Measurements from ENCODE around the gene OAT. TPM values are rescaled to one million over a fixed set of nuclear protein-coding genes. Genes with fewer than 3 reads are reported as not detected.

Gene OAT
- total and polyA plus RNA-seq, 5 donors from 2014 or later, result 37.6 to 76.4 (median 56.7) TPM

DNA sequence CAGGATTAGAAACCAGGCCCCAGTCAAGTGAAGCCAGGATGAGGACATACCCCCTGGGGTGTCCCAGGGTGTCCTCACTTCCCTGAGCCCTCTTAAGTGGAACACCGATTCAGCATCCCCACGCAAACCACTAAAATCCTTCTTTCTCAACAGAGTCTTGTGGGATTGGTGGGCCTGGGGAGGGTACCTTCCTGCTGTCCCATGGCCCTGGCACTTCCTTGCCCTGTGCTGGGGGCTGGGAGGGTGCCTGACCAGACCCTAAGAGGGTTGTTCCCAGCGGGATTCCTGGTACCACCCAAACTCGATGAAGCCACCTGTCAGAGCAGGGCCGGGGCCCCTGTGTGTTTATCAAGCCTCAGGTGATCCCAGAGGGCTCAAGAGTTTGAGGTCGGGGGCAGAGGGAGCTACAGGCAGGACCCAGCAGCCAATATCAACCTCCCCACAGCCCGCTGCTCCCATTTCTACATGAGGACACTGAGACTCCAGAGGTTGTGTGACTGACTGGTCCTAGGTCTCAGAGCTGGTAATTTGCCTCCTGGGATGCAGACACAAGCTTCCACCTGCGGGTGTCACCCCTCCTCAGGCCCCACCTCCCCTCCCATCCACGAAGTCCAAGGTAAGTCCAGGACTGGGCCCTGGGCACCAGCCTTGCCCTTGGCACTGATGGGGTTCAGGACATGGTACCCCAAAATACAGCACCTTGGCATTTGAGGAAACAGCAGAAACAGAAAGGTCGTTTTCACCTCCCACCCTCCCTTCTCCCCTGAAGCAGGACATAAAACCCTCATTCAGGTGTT, 31.4 kb downstream of the OAT start:
- peaks cover 0 to 3% (median 0%) of the 10 kb centered on the region in 7 donors for H3K9me3 Mint-ChIP-seq
- peaks cover 0 to 3% (median 0%) of the 10 kb centered on the region in 4 donors for H3K4me1 Mint-ChIP-seq
- H3K4me1 ChIP-seq (ENCODE audit: control insufficient read depth, insufficient read depth, low read length, poor library complexity, severe bottlenecking), result peaks cover 12% of the 10 kb centered on the region
- H3K9me3 ChIP-seq (ENCODE audit: control insufficient read depth in 2 of 2, low read length in 2 of 2), result no peaks in the 10 kb centered on the region
- peak overlapping the region in 2 of 4 donors; percentile 64 to 74 for H3K4me3 Mint-ChIP-seq
- DNase-seq (no peak), ATAC-seq (ENCODE audit: low read depth in 2 of 2) (no peak)
- no peaks in the 10 kb centered on the region for H3K36me3 Mint-ChIP-seq
- no peaks in the 10 kb centered on the region for H3K36me3 ChIP-seq (ENCODE audit: control insufficient read depth, insufficient read depth, low read length)
- H3K27me3 Mint-ChIP-seq, result peaks cover 17% of the 10 kb centered on the region
- H3K27ac Mint-ChIP-seq, result no peak overlapping the region
- no peak overlapping the region for H3K27ac ChIP-seq (ENCODE audit: insufficient read depth, low read length, poor library complexity, severe bottlenecking)
- no peak overlapping the region for H3K4me3 ChIP-seq (ENCODE audit: low read depth, low read length)
- H3K27me3 ChIP-seq (ENCODE audit: control insufficient read depth, insufficient read depth, low read length), result no peaks in the 10 kb centered on the region

DNA sequence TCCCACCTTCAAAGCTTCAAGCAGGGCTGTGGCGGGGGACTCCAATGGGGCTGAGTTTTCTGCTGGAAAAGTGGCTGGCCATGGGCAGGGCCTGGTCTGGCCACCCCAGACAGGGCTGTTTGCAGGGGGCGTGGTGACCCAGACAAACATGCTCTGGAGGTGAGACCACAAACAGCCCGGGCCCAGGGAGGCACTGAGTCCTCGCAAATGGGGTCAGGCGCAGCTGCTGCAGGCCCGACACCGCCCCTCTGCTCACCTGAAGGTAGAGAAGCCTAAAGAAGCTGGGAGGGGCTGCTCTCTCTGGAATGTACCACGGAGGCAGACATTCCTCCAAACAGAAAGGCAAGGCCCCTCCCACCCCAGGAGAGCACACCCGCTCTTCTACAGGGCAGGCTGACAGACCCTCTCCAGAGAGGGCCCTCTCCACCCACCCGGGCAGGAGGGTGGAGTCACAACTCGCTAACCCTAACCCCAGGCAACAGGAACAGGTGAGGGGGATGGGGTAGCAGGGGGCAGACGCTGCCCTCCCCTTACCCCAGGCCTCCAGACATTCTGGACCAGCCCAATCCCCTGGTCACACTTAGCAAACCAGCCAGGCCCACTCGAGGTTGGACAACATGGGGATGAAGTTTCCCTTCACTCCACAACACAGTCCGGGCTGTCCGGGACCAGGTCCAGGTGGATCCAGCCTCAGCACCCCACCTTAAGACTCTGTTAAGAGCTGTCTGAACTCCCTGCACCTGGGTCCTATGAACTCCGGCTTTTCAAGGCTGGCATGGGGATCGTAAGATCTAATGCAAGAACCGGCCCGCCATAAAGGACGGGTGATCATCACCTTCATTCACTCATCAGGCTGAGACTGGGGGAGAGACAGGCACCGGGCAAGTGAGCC, 32.3 kb downstream of the OAT start:
- ATAC-seq (ENCODE audit: low read depth in 2 of 2) (no peak), DNase-seq (no peak)
- Histone ChIP-seq H3K36me3 (ENCODE audit: control insufficient read depth, insufficient read depth, low read length) (no peaks in the 10 kb centered on the region), H3K27me3 (ENCODE audit: control insufficient read depth, insufficient read depth, low read length) (peaks cover 3% of the 10 kb centered on the region), H3K9me3 (ENCODE audit: control insufficient read depth in 2 of 2, low read length in 2 of 2) (no peaks in the 10 kb centered on the region), H3K27ac (ENCODE audit: insufficient read depth, low read length, poor library complexity, severe bottlenecking) (no peak overlapping the region), H3K4me3 (ENCODE audit: low read depth, low read length) (no peak overlapping the region), H3K4me1 (ENCODE audit: control insufficient read depth, insufficient read depth, low read length, poor library complexity, severe bottlenecking) (peaks cover 12% of the 10 kb centered on the region)
- Mint-ChIP-seq H3K27me3 (peaks cover 21% of the 10 kb centered on the region), H3K4me3 (no peak overlapping the region), H3K27ac (no peak overlapping the region), H3K9me3 (peaks cover 0 to 3% (median 0%) of the 10 kb centered on the region in 7 donors), H3K36me3 (no peaks in the 10 kb centered on the region), H3K4me1 (peaks cover 0 to 3% (median 0%) of the 10 kb centered on the region in 4 donors)

DNA sequence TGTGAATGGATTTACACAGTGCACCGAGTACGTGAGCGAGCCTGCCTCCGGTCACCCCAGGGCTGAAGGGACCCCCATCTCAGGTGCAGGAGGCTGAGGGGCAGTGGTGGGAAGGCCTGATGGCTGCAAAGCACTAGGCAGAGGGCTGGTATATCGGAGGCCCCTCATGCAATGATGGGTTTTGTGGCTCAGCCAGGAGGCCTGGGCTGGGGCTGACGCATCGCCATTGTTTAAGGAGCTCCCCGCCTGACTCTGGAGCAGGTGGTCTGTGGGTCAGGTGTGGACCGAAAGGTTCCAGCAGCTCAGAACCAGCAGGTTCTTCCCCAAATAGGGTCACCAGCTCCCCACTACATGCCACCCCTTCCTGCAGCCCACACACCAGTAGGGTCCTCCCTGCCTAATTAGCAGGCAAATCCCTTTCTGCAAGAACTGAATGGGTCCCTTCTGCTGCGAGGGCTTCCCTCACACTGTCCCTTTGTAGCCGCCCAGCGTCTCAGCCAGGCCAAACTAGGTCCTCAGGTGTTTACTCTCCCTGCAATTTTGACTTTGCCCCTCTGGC, 33.0 kb downstream of the OAT start:
- ATAC-seq (ENCODE audit: low read depth in 2 of 2) (no peak), DNase-seq (no peak)
- H3K27ac Mint-ChIP-seq, result no peak overlapping the region
- Histone ChIP-seq H3K36me3 (ENCODE audit: control insufficient read depth, insufficient read depth, low read length) (no peaks in the 10 kb centered on the region), H3K27me3 (ENCODE audit: control insufficient read depth, insufficient read depth, low read length) (peaks cover 3% of the 10 kb centered on the region), H3K4me3 (ENCODE audit: low read depth, low read length) (no peak overlapping the region), H3K27ac (ENCODE audit: insufficient read depth, low read length, poor library complexity, severe bottlenecking) (no peak overlapping the region), H3K9me3 (ENCODE audit: control insufficient read depth in 2 of 2, low read length in 2 of 2) (no peaks in the 10 kb centered on the region), H3K4me1 (ENCODE audit: control insufficient read depth, insufficient read depth, low read length, poor library complexity, severe bottlenecking) (peaks cover 12% of the 10 kb centered on the region)
- H3K27me3 Mint-ChIP-seq, result peaks cover 20% of the 10 kb centered on the region
- peaks cover 0 to 3% (median 0%) of the 10 kb centered on the region in 7 donors for H3K9me3 Mint-ChIP-seq
- peaks cover 0 to 3% (median 0%) of the 10 kb centered on the region in 4 donors for H3K4me1 Mint-ChIP-seq
- H3K4me3 Mint-ChIP-seq, result no peak overlapping the region
- H3K36me3 Mint-ChIP-seq, result no peaks in the 10 kb centered on the region

DNA sequence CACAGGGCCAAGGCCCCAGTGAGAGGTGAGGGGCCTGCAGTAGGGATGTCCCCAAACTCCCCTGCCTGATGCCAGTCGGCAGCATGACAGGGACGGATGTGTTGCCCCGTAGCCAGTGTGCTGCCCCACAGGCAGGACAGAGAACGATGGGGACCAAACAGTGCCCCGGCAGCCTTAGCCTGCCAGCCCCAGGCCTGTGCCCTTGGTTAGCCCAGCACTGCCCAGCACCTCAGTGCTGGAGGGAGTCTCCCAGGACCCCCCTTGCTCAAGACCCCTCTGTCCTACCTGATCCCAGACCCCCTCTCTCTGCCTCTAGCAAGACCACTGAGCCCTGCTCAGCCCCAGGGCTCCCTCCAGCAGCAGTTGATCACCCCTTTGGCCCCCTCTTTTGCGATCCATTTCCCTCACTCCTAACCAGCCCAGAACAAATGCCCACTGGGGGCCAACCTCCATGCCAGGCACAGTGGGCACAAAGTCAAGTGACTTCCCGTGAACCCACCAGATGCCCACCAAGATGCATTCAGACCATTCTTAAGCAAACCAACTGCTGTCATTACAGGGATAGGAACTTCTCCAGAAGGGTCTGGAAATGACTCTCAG, 34.0 kb downstream of the OAT start:
- Mint-ChIP-seq H3K27me3 (peaks cover 20% of the 10 kb centered on the region), H3K4me1 (peaks cover 0 to 2% (median 0%) of the 10 kb centered on the region in 4 donors), H3K4me3 (no peak overlapping the region), H3K36me3 (no peaks in the 10 kb centered on the region), H3K9me3 (peaks cover 0 to 3% (median 0%) of the 10 kb centered on the region in 7 donors), H3K27ac (no peak overlapping the region)
- no peaks in the 10 kb centered on the region for H3K9me3 ChIP-seq (ENCODE audit: control insufficient read depth in 2 of 2, low read length in 2 of 2)
- no peaks in the 10 kb centered on the region for H3K36me3 ChIP-seq (ENCODE audit: control insufficient read depth, insufficient read depth, low read length)
- H3K4me1 ChIP-seq (ENCODE audit: control insufficient read depth, insufficient read depth, low read length, poor library complexity, severe bottlenecking), result peaks cover 12% of the 10 kb centered on the region
- ATAC-seq (ENCODE audit: low read depth in 2 of 2) (no peak), DNase-seq (no peak)
- H3K27ac ChIP-seq (ENCODE audit: insufficient read depth, low read length, poor library complexity, severe bottlenecking), result no peak overlapping the region
- no peak overlapping the region for H3K4me3 ChIP-seq (ENCODE audit: low read depth, low read length)
- peaks cover 5% of the 10 kb centered on the region for H3K27me3 ChIP-seq (ENCODE audit: control insufficient read depth, insufficient read depth, low read length)

DNA sequence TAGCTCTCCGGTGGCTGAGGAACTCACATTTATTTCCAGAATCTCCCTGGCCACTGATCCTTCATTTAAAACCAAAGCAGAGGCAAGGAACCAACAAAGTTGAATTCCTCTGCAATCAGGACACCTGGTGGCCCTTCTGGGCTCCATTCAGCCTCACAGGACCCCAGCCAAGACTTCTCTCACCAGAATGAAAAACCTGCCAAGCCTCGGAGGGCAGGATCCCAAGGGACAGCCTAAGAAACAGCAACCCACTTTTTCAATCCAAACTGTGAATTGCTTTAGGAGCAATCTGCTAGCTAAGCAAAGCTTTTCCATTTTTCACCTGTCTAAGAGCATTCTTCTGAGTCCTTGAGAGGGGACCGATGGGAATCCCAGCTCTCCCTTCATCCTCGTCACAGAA, 34.6 kb downstream of the OAT start:
- DNase-seq, result no peak
- Histone ChIP-seq H3K4me3 (ENCODE audit: low read depth, low read length) (no peak overlapping the region), H3K9me3 (ENCODE audit: control insufficient read depth in 2 of 2, low read length in 2 of 2) (no peaks in the 10 kb centered on the region), H3K36me3 (ENCODE audit: control insufficient read depth, insufficient read depth, low read length) (no peaks in the 10 kb centered on the region), H3K4me1 (ENCODE audit: control insufficient read depth, insufficient read depth, low read length, poor library complexity, severe bottlenecking) (peaks cover 9% of the 10 kb centered on the region), H3K27ac (ENCODE audit: insufficient read depth, low read length, poor library complexity, severe bottlenecking) (no peak overlapping the region), H3K27me3 (ENCODE audit: control insufficient read depth, insufficient read depth, low read length) (peaks cover 5% of the 10 kb centered on the region)
- Mint-ChIP-seq H3K27me3 (peaks cover 20% of the 10 kb centered on the region), H3K4me3 (no peak overlapping the region), H3K4me1 (no peaks in the 10 kb centered on the region), H3K9me3 (peaks cover 0 to 3% (median 0%) of the 10 kb centered on the region in 7 donors), H3K36me3 (no peaks in the 10 kb centered on the region), H3K27ac (no peak overlapping the region)
- ATAC-seq (ENCODE audit: low read depth in 2 of 2), result no peak

DNA sequence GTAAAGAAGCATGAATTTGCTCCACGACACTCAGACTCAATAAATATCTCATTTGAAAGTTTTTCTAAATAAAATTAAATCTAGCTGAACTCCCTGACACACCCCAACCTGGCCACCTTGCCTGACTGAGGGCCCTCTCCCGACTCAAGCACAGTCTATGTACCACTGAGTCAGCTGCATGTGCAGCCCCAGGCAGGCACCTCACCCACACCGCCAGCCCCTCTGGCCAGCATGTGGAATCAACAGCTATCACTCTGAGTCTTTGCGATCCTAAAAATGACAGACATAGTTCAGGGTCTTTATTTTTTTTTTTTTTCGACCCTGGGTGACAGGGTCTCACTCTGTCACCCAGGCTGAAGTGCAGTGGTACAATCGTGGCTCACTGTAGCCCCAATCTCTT, 35.2 kb downstream of the OAT start:
- Mint-ChIP-seq H3K4me1 (no peaks in the 10 kb centered on the region), H3K36me3 (no peaks in the 10 kb centered on the region), H3K9me3 (peaks cover 0 to 3% (median 0%) of the 10 kb centered on the region in 7 donors), H3K4me3 (peak overlapping the region in 1 of 4 donors; percentile 43), H3K27me3 (peaks cover 24% of the 10 kb centered on the region), H3K27ac (peak overlapping the region in 1 of 3 donors; percentile 56)
- Histone ChIP-seq H3K9me3 (ENCODE audit: control insufficient read depth in 2 of 2, low read length in 2 of 2) (no peaks in the 10 kb centered on the region), H3K27me3 (ENCODE audit: control insufficient read depth, insufficient read depth, low read length) (peaks cover 5% of the 10 kb centered on the region), H3K27ac (ENCODE audit: insufficient read depth, low read length, poor library complexity, severe bottlenecking) (no peak overlapping the region), H3K4me3 (ENCODE audit: low read depth, low read length) (no peak overlapping the region), H3K36me3 (ENCODE audit: control insufficient read depth, insufficient read depth, low read length) (no peaks in the 10 kb centered on the region), H3K4me1 (ENCODE audit: control insufficient read depth, insufficient read depth, low read length, poor library complexity, severe bottlenecking) (peaks cover 2% of the 10 kb centered on the region)
- DNase-seq (no peak), ATAC-seq (ENCODE audit: low read depth in 2 of 2) (no peak)

DNA sequence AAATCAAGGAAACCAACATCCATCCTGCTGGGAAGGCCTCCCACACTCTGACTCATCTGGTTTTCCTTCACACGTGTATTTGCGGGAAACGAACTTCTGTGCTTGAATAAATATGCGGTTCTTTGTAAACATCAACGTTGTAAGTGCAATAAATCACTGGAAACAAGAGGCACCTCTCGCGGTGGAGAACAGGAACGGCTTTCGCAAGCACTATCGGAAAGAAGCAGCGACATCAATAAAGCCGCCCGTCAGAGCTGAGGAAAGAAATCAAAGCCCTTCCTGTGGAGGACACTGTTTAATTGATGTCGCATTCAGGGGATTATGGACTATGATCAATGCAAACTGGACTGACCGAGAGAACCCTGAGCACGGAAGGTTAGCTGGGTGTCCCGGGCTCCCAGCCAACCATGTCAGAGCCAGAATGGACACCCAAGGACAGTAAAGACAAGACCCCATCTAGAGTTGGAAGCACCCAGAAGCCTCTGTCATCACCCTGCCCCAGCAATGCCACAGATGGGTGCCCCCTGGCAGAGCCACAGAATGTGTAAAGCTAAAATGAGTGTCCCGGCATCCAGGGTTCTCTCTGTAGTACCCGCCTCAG, 37.6 kb downstream of the OAT start:
- Mint-ChIP-seq H3K27ac (no peak overlapping the region), H3K27me3 (peaks cover 30% of the 10 kb centered on the region), H3K9me3 (peaks cover 0 to 5% (median 0%) of the 10 kb centered on the region in 7 donors), H3K4me3 (no peak overlapping the region), H3K36me3 (no peaks in the 10 kb centered on the region), H3K4me1 (no peaks in the 10 kb centered on the region)
- no peak overlapping the region for H3K27ac ChIP-seq (ENCODE audit: insufficient read depth, low read length, poor library complexity, severe bottlenecking)
- no peaks in the 10 kb centered on the region for H3K9me3 ChIP-seq (ENCODE audit: control insufficient read depth in 2 of 2, low read length in 2 of 2)
- no peaks in the 10 kb centered on the region for H3K36me3 ChIP-seq (ENCODE audit: control insufficient read depth, insufficient read depth, low read length)
- no peak for ATAC-seq (ENCODE audit: low read depth in 2 of 2)
- H3K4me3 ChIP-seq (ENCODE audit: low read depth, low read length), result no peak overlapping the region
- peaks cover 5% of the 10 kb centered on the region for H3K27me3 ChIP-seq (ENCODE audit: control insufficient read depth, insufficient read depth, low read length)
- no peaks in the 10 kb centered on the region for H3K4me1 ChIP-seq (ENCODE audit: control insufficient read depth, insufficient read depth, low read length, poor library complexity, severe bottlenecking)
- DNase-seq, result no peak
